ENCODE results near the gene UNC119.

Gene UNC119

GRCh38 chr17:28519236-28519635 lies 33.2 kb downstream of the UNC119 start:
- DNase-seq, result no peak

GRCh38 chr17:28518578-28518977 lies 33.8 kb downstream of the UNC119 start:
- DNase-seq, result no peak

GRCh38 chr17:28518132-28518531 lies 34.3 kb downstream of the UNC119 start:
- DNase-seq, result no peak

GRCh38 chr17:28515518-28515917 lies 36.9 kb downstream of the UNC119 start:
- no peak for DNase-seq

GRCh38 chr17:28514561-28515002 lies 37.8 kb downstream of the UNC119 start:
- DNase-seq, result no peak

- no peak for DNase-seq
These were observed 38.9 kb downstream of the UNC119 start for GRCh38 chr17:28513476-28513875.

- DNase-seq, result no peak
These were observed 40.5 kb downstream of the UNC119 start for GRCh38 chr17:28511858-28512461.

- DNase-seq, result no peak
These were observed 42.6 kb downstream of the UNC119 start for GRCh38 chr17:28509789-28510188.

GRCh38 chr17:28508211-28508724 lies 44.2 kb downstream of the UNC119 start:
- DNase-seq, result no peak

GRCh38 chr17:28507567-28508203 lies 44.7 kb downstream of the UNC119 start:
- no peak for DNase-seq

- DNase-seq, result no peak
These were observed 45.5 kb downstream of the UNC119 start for GRCh38 chr17:28506763-28507487.

GRCh38 chr17:28505986-28506665 lies 46.3 kb downstream of the UNC119 start, which contains the start of gene FOXN1:
Gene FOXN1, plus strand, starts transcription at chr17:28506348. Its CDS starts 17,622 bp downstream, at chr17:28523970.
- DNase-seq, result no peak

- DNase-seq, result no peak
These were observed 49.0 kb downstream of the UNC119 start for GRCh38 chr17:28503420-28503819.

GRCh38 chr17:28501421-28502284 lies 50.8 kb downstream of the UNC119 start:
- DNase-seq, result no peak

- no peak for DNase-seq
These were observed 51.6 kb downstream of the UNC119 start for GRCh38 chr17:28500712-28501379.

GRCh38 chr17:28499684-28500357 lies 52.6 kb downstream of the UNC119 start:
- no peak for DNase-seq

GRCh38 chr17:28499364-28499664 lies 53.1 kb downstream of the UNC119 start:
- DNase-seq, result no peak

GRCh38 chr17:28498652-28499363 lies 53.6 kb downstream of the UNC119 start:
- no peak for DNase-seq

- DNase-seq, result no peak
These were observed 54.5 kb downstream of the UNC119 start for GRCh38 chr17:28497931-28498330.
